ENCODE data around the gene GYG1. TPM values are rescaled to one million over a fixed set of nuclear protein-coding genes. Genes with fewer than 3 reads are reported as not detected.
"Not testable (repeated sequence)": the region's sequence is repeated elsewhere in the genome, so short reads cannot be mapped to it uniquely, and the experiment has no call there.

GYG1 gene
- total RNA-seq, 4 donors from 2014 or later, result 6.7 to 12.3 (median 7.5) TPM

- intact Hi-C loops (cut with DNase I; ENCODE audit: low total_unique reads), result no loop called here
- WGBS, 2 donors, result 79 to 83% methylated on average over 2 of the region's 2 CpGs
- DNase-seq (ENCODE audit: low spot score in 2 of 2), result no peak
- TF ChIP-seq CTCF (IDR thresholded peaks at IDR 0.05), result no peak
- TF ChIP-seq POLR2A (IDR thresholded peaks at IDR 0.05), result no peak
- no peak overlapping the region for H3K4me3 ChIP-seq (ENCODE audit: low read depth, poor library complexity, severe bottlenecking)
These were observed 16.6 kb upstream of the GYG1 start for GRCh38 chr3:148974726-148975125.

GRCh38 chr3:148975248-148975647 is 16.1 kb upstream of the GYG1 start:
- no peak overlapping the region for H3K4me3 ChIP-seq (ENCODE audit: low read depth, poor library complexity, severe bottlenecking)
- 56 to 66% methylated on average over 6 of the region's 6 CpGs for WGBS, 2 donors
- intact Hi-C loops (cut with DNase I; ENCODE audit: low total_unique reads), result no loop called here
- no peak for DNase-seq (ENCODE audit: low spot score in 2 of 2)
- no peak for TF ChIP-seq CTCF (IDR thresholded peaks at IDR 0.05)
- no peak for TF ChIP-seq POLR2A (IDR thresholded peaks at IDR 0.05)

GRCh38 chr3:148975696-148976095 is 15.6 kb upstream of the GYG1 start:
- no peak for DNase-seq (ENCODE audit: low spot score in 2 of 2)
- WGBS, 2 donors, result 64 to 78% methylated on average over 6 of the region's 6 CpGs
- TF ChIP-seq CTCF (IDR thresholded peaks at IDR 0.05) (no peak), POLR2A (IDR thresholded peaks at IDR 0.05) (no peak)
- H3K4me3 ChIP-seq (ENCODE audit: low read depth, poor library complexity, severe bottlenecking), result no peak overlapping the region
- intact Hi-C loops (cut with DNase I; ENCODE audit: low total_unique reads), result no loop called here

GRCh38 chr3:148981273-148981672 is 10.1 kb upstream of the GYG1 start:
- 95 to 96% methylated on average over 1 of the region's 1 CpG for WGBS, 2 donors
- no peak for DNase-seq (ENCODE audit: low spot score in 2 of 2)
- no peak overlapping the region for H3K4me3 ChIP-seq (ENCODE audit: low read depth, poor library complexity, severe bottlenecking)
- no peak for TF ChIP-seq CTCF (IDR thresholded peaks at IDR 0.05)
- no peak for TF ChIP-seq POLR2A (IDR thresholded peaks at IDR 0.05)
- intact Hi-C loops (cut with DNase I; ENCODE audit: low total_unique reads), result no loop called here

- WGBS, 2 donors, result 96 to 98% methylated on average over 29 of the region's 29 CpGs
- H3K4me3 ChIP-seq (ENCODE audit: low read depth, poor library complexity, severe bottlenecking); DNase-seq (ENCODE audit: low spot score in 2 of 2); intact Hi-C loops (cut with DNase I; ENCODE audit: low total_unique reads): not testable (repeated sequence)
These were observed 3.8 kb upstream of the GYG1 start for GRCh38 chr3:148987551-148987950.

- WGBS, 2 donors, result 43 to 46% methylated on average over 4 of the region's 4 CpGs
These were observed 1.1 kb upstream of the GYG1 start for GRCh38 chr3:148990236-148990635.

More at GRCh38 chr3:148990236-148990635, 1.1 kb upstream of the GYG1 start:
- no peak for DNase-seq (ENCODE audit: low spot score in 2 of 2)
- TF ChIP-seq CTCF (IDR thresholded peaks at IDR 0.05) (no peak), POLR2A (IDR thresholded peaks at IDR 0.05) (no peak)
- intact Hi-C loops (cut with DNase I; ENCODE audit: low total_unique reads), result no loop called here
- no peak overlapping the region for H3K4me3 ChIP-seq (ENCODE audit: low read depth, poor library complexity, severe bottlenecking)

Measured in lower leg skin (tissue), 4 donors.